HG03060 (cell line): ENCODE measurements around the gene OAS1.
"Not testable (repeated sequence)": the region's sequence is repeated elsewhere in the genome, so short reads cannot be mapped to it uniquely, and the experiment has no call there.

Experiments used
- ATAC-seq: cut with Tn5 transposase; IDR thresholded peaks from one replicate; pipeline ENCODE4 v1.9.1; 2021; ENCODE audit warnings: low read depth, moderate number of reproducible peaks; ENCODE audit not compliant: unreplicated experiment

Gene OAS1

DNA sequence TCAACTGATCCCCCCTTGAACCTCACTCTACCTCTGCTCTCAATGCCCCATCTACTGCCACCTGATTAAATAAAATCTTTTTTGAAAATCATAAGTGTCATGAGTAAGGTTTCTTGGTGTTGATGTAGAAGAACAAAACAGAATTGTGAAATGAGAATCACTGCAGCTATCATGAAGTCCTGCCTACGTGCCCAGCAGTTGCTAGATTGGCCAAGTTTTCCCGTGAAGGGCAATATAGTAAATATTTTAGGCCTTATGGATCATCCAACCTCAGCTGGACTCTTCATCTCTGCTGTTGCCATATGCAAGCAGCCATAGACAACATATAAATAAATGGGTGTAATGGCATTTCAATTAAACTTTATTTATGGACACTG is 26.4 kb downstream of the OAS1 start:
- no peak for ATAC-seq

DNA sequence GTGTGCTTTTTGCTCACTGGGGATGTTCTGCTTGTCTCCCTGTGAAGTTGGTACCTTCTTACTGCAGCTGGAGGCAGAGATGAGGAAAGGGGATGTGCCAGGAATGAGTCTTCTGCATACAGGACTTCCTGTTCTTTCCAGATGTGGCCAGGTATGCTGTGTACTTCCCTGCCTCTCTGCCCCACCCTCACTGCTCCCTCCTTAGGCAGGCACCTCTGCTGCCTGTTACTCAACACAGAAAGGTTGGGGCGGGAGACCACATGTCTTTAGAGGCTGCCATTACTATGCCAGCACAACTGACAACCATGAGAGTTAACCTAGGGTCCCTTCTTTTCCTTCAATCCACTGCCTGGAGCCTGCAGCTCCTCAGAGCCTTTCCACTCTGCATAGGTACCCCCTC is 29.5 kb downstream of the OAS1 start:
- no peak for ATAC-seq

DNA sequence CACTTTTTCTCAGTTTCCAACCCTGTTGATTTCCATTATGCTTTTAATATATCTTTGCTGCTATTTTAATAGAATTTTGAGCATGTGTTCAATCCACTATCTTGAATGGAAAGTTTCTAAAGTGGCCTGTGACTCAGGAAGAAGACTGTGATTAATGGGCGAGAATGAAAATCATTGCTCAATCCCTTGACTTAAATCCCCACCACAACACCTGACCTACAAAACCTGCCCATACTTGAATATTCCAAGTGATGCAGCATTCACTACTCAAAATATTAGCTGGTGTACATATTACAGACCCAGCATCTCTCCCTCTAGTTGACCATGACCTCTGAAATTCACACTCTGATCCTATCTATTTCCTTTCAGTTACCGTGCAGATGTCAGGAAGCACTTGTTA is 30.2 kb downstream of the OAS1 start:
- no peak for ATAC-seq

DNA sequence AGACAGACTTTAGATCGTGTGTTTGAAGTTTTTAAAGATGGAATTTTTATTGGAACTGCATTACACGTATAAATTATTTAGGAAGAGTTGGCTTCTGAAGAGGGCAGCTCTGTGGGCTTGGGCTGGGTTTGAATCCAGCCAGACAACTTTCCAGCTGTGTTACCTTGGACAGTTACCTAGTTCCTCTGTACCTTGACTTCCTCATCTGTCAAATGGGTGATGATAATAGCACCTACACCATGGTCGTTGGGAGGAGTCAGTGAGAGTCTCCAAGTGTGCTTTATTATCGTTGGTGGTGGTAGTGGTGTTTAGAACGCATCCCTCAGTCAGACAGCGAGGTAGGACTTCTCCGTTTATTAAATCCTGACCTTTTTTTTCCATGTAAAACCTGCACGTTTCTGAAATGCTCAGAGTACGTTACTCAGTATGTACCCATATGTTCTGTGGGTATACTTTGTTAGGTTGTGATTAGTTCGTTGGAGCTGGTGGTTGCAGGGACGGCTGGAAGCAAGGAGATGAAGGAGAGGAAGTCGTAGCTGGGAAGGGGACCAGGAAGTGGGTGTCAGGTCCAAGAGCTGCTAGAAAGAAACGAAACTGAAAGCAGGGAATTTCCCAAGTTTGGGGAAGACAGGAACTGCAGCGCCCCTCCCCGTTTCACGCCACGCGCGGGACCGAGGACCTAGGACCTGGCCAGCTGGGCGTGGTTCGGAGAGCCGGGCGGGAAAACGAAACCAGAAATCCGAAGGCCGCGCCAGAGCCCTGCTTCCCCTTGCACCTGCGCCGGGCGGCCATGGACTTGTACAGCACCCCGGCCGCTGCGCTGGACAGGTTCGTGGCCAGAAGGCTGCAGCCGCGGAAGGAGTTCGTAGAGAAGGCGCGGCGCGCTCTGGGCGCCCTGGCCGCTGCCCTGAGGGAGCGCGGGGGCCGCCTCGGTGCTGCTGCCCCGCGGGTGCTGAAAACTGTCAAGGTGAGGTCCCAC is 31.3 kb downstream of the OAS1 start, which contains the start of gene OAS3:
Gene OAS3 (plus strand): TSS at position 734 of the 979 bp plus-strand sequence. CDS start 57 bp downstream, at position 791.
- ATAC-seq = no peak

DNA sequence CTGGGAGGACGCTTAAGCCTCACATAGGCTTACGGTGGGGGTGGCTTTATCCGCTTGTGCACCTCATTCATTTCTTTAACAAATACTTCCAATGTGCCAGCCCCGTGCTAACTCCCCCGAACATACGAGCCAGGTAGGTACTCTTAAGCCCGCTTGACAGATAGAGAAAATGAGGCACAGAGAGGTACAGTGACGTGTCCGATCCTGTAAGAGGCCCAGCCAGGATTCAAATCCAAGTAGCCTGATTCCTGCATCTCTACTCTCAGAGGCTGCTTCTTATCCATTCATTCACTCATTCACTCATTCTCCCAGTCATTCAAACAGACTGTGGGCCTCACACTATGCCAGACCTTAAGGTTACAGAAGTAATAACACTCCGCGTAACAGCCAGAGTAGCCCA is 32.0 kb downstream of the OAS1 start:
- ATAC-seq = no peak

DNA sequence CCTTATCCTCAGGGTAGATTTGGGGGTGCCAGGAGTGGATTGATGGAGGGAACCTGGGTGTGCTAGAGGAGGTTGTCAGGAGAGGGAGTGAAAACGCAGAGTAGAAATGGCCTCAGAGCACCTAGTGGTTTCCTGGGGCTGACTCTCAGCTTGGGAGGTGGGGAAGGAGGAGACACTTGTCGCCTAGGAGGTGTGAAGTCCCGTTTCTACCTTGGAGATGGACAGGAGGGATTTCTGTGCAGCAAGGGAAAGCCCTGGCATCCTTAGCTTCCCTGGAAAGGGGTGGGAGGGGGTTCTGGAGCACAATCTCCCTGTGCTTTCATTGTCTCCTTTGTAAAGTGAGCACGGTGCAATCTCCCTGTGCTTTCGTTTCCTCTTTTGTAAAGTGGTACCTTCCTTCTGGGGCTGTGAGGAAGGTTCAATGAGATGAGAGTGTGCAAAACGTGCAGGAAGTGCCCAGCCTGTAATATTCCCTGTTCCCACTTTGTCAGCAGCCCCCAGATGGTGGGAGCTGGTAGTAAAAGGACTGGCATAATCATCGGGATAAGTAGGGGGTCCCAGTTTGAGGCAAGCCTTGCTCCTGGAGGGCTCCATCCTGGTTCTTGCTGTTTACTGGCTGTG is 33.1 kb downstream of the OAS1 start:
- peak; percentile 70 for ATAC-seq

DNA sequence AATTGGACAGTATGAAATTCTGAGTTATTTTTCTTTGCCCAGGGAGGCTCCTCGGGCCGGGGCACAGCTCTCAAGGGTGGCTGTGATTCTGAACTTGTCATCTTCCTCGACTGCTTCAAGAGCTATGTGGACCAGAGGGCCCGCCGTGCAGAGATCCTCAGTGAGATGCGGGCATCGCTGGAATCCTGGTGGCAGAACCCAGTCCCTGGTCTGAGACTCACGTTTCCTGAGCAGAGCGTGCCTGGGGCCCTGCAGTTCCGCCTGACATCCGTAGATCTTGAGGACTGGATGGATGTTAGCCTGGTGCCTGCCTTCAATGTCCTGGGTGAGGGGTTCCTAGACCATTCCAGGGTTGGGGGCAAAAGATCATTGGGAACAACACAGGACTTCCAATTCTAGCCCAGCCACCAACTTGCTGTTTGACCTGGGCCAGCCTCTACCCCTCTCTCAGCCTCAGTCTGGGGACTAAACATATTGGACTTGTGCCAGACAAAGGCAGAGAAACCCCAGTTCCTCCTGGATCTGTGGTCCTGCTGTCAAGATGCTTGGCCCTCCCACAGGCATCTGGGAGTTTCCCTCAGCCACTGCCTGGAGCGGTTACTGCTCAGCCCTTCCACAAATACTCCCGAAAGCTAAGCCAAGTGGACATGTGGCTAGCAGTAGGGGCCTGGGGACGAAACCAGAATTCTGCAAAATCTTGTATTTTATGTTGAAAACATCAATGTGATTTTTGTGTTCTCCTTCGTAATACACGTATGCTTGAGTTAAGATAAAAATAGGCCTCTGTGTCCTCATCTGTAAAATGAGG is 35.0 kb downstream of the OAS1 start:
- ATAC-seq = no peak

DNA sequence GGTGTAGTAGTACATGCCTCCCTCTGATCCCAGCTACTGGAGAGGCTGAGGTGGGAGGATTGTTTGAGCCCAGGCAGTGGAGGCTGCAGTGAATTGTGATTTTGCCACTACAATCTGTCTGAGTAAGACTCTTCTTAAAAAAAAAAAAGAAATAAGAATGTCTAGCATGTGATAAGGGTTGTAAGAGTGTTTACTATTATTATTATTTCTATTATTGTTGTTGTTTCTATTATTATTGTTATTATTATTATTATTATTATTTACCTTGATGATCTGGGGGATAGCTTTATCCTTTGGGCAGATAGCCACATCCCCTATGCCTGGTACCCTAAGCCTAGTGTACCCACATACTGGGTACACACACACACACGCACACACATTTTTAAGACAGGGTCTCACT is 35.8 kb downstream of the OAS1 start:
- no peak for ATAC-seq

DNA sequence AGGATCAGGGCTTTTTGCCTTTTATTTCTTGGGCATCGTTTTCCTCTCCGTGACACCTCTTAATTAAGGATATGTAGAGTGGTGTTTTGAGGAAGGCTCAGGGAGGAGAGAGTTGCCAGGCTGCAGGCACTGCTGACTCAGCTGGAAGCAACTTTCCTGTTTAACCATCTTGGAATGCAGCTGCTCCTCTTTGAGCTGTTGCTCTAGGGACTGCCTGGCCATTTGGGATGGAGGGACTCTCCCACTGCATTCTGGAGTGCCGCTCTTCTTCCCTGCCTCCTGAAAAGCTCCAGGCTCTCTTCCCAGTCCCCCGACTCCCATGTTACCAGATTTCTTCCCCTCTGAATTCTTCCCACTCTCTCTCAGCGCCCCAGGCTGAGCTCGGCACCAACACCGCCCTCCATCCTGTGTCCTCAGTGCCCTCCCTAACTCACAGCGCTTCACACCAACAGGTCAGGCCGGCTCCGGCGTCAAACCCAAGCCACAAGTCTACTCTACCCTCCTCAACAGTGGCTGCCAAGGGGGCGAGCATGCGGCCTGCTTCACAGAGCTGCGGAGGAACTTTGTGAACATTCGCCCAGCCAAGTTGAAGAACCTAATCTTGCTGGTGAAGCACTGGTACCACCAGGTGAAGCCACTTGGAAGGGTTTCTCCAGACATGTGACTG is 37.4 kb downstream of the OAS1 start:
- ATAC-seq = no peak

DNA sequence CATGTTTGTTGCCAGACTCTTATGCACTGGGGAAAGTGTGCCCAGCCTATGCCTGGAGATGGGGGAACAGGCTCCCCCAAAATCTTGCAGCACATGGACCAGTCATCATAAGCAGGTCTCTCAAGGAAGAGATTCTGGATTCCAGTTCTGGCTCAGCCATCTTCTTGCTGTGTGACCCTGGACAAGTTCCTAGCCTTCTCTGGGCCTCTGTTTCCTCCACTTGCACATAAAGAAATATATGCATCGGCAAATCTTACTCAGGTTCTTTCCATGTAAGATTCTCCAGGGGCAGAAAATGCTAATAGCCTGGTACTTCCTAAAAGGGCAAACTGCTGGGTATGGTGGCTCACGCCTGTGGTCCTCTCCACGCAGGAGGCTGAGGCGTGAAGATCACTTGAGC is 38.8 kb downstream of the OAS1 start:
- no peak for ATAC-seq

DNA sequence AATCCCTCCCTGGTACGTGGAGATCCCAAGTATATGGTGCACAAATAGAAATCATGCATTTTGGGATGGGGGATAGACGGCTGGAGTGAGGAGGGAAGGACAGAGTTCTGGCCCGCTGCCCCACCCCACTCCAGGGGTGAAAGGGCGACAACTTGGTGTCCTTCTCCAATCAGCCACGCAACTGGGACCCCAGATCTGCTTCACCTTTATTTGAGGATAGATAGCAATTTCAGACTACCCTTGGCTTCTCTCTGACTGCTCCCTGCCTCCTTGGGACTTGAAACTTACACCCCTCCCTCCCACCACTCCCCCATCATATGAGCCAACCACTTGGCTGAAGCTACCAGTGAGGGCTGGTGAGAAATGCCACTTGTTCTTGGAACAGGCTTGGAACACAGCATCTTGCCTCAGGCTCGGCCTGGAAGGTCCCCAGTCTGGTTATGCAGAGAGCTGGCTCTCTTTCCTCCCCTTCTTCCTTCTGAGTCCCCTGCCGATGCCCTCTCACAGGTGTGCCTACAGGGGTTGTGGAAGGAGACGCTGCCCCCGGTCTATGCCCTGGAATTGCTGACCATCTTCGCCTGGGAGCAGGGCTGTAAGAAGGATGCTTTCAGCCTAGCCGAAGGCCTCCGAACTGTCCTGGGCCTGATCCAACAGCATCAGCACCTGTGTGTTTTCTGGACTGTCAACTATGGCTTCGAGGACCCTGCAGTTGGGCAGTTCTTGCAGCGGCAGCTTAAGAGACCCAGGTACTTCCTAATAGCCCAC is 39.7 kb downstream of the OAS1 start:
- ATAC-seq = no peak

DNA sequence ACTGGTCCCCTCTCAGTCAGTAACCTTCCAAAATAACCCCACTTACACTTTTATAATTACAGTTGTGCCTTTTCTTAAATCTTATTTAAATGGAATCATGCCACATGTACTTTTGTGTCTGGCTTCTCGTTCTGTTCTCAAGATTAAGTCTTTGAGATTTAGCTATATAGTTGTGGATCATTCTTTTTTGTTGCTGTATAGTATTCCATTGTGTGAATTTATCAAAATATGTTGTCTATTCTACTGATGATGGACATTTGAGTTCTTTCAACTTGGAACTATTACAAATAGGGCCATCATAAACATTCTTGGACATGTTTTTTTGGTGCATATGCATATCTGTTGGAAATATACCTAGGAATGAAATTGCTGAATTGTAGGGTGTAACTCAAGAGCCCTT is 40.6 kb downstream of the OAS1 start:
- ATAC-seq = no peak

DNA sequence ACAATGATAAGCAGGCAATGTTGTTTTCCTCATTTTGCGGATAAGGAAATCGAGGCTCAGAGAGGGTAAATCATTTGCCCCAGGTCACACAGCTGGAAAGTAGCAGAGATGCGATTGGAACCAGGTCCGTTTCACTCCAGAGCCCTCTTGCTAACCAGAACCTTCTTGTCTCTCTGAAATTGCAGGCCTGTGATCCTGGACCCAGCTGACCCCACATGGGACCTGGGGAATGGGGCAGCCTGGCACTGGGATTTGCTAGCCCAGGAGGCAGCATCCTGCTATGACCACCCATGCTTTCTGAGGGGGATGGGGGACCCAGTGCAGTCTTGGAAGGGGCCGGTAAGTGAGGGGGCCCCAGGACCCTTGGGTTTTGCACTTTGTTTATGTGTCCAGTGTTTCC is 41.0 kb downstream of the OAS1 start:
- no peak for ATAC-seq

DNA sequence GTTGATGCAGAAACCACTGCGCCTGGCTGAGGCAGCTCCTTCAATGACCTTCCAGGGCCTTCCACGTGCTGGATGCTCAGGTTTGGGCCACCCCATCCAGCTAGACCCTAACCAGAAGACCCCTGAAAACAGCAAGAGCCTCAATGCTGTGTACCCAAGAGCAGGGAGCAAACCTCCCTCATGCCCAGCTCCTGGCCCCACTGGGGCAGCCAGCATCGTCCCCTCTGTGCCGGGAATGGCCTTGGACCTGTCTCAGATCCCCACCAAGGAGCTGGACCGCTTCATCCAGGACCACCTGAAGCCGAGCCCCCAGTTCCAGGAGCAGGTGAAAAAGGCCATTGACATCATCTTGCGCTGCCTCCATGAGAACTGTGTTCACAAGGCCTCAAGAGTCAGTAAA is 42.0 kb downstream of the OAS1 start:
- no peak for ATAC-seq

DNA sequence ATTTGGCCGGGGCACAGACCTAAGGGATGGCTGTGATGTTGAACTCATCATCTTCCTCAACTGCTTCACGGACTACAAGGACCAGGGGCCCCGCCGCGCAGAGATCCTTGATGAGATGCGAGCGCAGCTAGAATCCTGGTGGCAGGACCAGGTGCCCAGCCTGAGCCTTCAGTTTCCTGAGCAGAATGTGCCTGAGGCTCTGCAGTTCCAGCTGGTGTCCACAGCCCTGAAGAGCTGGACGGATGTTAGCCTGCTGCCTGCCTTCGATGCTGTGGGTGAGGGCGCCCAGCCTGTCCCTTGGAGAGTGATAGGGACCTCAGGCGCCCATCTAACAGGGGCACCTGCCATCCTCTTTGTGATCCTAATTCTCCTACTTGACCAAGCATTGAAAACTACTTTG is 43.9 kb downstream of the OAS1 start:
- no peak for ATAC-seq

DNA sequence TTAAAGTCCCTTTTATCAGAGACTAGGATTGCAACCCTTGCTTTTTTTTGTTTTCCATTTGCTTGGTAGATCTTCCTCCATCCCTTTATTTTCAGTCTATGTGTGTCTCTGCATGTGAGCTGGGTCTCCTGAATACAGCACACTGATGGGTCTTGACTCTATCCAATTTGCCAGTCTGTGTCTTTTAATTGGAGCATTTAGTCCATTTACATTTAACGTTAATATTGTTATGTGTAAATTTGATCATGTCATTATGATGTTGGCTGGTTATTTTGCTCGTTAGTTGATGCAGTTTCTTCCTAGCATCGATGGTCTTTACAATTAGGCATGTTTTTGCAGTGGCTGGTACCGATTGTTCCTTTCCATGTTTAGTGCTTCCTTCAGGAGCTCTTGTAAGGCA is 50.4 kb downstream of the OAS1 start:
- not testable (repeated sequence) for ATAC-seq

DNA sequence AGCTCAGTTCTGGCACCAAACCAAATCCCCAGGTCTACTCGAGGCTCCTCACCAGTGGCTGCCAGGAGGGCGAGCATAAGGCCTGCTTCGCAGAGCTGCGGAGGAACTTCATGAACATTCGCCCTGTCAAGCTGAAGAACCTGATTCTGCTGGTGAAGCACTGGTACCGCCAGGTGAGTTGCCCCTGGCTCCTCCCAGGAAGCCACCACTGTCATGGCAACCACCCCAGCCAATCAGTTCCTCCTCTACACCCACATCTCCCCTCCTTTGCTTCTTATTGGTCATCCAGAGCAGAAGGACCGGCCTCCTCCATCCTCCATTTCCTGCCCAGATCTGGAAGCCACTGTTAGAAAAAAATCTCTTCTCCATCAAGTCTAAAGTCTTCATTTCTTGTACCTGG is 54.3 kb downstream of the OAS1 start:
- ATAC-seq = no peak

DNA sequence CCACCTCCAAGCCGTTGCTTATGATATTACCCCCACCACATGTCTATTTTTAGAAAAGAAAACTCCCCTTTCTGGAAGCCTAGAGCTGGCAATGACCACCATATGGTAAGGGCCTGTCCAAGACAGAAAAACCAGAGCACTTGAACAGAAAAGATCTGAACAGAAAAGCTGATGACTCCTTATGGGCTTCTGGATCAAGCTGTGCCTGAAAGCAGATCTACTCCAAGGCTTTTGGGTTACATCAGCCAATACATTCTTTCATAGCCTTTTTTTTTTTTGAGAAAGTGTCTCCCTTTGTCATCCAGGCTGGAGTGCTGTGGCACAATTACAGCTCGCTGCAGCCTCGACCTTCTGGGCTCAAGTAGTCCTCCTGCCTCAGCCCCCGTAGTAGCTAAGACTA is 54.8 kb downstream of the OAS1 start:
- no peak for ATAC-seq

DNA sequence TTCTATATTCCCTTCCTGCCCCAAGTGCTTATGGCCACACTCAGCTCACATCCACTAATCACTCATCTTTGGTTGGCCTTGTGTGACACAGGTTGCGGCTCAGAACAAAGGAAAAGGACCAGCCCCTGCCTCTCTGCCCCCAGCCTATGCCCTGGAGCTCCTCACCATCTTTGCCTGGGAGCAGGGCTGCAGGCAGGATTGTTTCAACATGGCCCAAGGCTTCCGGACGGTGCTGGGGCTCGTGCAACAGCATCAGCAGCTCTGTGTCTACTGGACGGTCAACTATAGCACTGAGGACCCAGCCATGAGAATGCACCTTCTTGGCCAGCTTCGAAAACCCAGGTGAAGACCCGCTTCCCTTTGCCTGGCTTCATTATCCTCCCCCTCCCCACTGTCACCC is 55.8 kb downstream of the OAS1 start:
- ATAC-seq = no peak
